CD14-positive monocyte (primary cell): Measurements from ENCODE around the gene DNAJC16. TPM values are rescaled to one million over a fixed set of nuclear protein-coding genes. Genes with fewer than 3 reads are reported as not detected.
"Not testable (repeated sequence)": the region's sequence is repeated elsewhere in the genome, so short reads cannot be mapped to it uniquely, and the experiment has no call there.

ENCODE experiments used
- DNase-seq, 3 donors: peaks; one replicate each; pipeline ENCODE4 v3.0.0-alpha.2; 2011 to 2022
- H2AFZ ChIP-seq: 2 replicates; pipeline ENCODE4 v1.6.0; 2012; ENCODE audit warnings: mild to moderate bottlenecking, low read depth, low read length, inconsistent platforms; ENCODE audit not compliant: insufficient read depth, poor library complexity, severe bottlenecking
- H3K27ac ChIP-seq, 2 donors: 1 replicate in 1 of 2; 2 replicates in 1 of 2; pipeline ENCODE4 v1.5.1; 2012 to 2013; ENCODE audit warnings: low read length in 2 of 2, control low read depth in 1 of 2, inconsistent platforms in 1 of 2, low read depth in 1 of 2, mild to moderate bottlenecking in 1 of 2
- H3K27me3 ChIP-seq, 2 donors: one replicate each; pipeline versions ENCODE4 v1.6.0 to v1.6.1; 2011 to 2013; ENCODE audit warnings: low read length in 2 of 2; ENCODE audit not compliant: control insufficient read depth in 2 of 2, insufficient read depth in 2 of 2
- H3K36me3 ChIP-seq, 2 donors: replicated peaks in 1 of 2; 1 replicate in 1 of 2; 2 replicates in 1 of 2; pipeline versions ENCODE4 v1.5.1 to v1.6.1; 2012 to 2013; ENCODE audit warnings: low read length in 2 of 2, control low read depth in 1 of 2, inconsistent platforms in 1 of 2, mild to moderate bottlenecking in 1 of 2; ENCODE audit not compliant: insufficient read depth in 2 of 2, control insufficient read depth in 1 of 2
- H3K4me1 ChIP-seq, 2 donors: 1 replicate in 1 of 2; 2 replicates in 1 of 2; pipeline versions ENCODE4 v1.5.1 to v1.6.1; 2012 to 2013; ENCODE audit warnings: low read length in 2 of 2, control low read depth in 1 of 2, inconsistent platforms in 1 of 2, mild to moderate bottlenecking in 1 of 2, moderate library complexity in 1 of 2; ENCODE audit not compliant: insufficient read depth in 2 of 2, control insufficient read depth in 1 of 2
- H3K4me2 ChIP-seq: replicated peaks from 2 replicates; pipeline ENCODE3; 2012; ENCODE audit warnings: low read length, moderate library complexity, mild to moderate bottlenecking; ENCODE audit not compliant: poor library complexity, severe bottlenecking; ENCODE audit errors: extremely low read depth
- H3K4me3 ChIP-seq, 3 experiments: fragments of 200-600 bp in 1 of 3; sonication (generic) in 1 of 3; replicated peaks in 1 of 3; 1 replicate in 2 of 3; 2 replicates in 1 of 3; pipeline ENCODE4 v1.5.1; 2011 to 2013; ENCODE audit warnings: low read length in 3 of 3, mild to moderate bottlenecking in 3 of 3, control low read depth in 2 of 3, low read depth in 2 of 3, inconsistent platforms in 1 of 3, moderate library complexity in 1 of 3
- H3K79me2 ChIP-seq: 2 replicates; pipeline ENCODE4 v1.6.0; 2012; ENCODE audit warnings: mild to moderate bottlenecking, control low read depth, inconsistent platforms, low read length, moderate library complexity; ENCODE audit not compliant: insufficient read depth
- H3K9ac ChIP-seq: 2 replicates; pipeline ENCODE4 v1.6.0; 2017; ENCODE audit warnings: low read length, mild to moderate bottlenecking; ENCODE audit not compliant: insufficient read depth, poor library complexity, severe bottlenecking
- H3K9me3 ChIP-seq, 2 donors: replicated peaks in 1 of 2; 1 replicate in 1 of 2; 2 replicates in 1 of 2; pipeline versions ENCODE4 v1.5.1 to v1.6.1; 2012 to 2013; ENCODE audit warnings: low read length in 2 of 2, control low read depth in 1 of 2; ENCODE audit not compliant: control insufficient read depth in 1 of 2, insufficient read depth in 1 of 2
- H4K20me1 ChIP-seq: 2 replicates; pipeline ENCODE4 v1.6.0; 2012; ENCODE audit warnings: mild to moderate bottlenecking, low read length, control low read depth, moderate library complexity; ENCODE audit not compliant: insufficient read depth
- H3K27ac Mint-ChIP-seq, 7 donors: one replicate each; pipeline ENCODE4 v1.8.0; 2020; ENCODE audit warnings: mild to moderate bottlenecking in 7 of 7, mixed read lengths in 7 of 7, moderate library complexity in 6 of 7, inconsistent platforms in 2 of 7
- H3K27me3 Mint-ChIP-seq, 3 donors: one replicate each; pipeline ENCODE4 v1.8.0; 2021 to 2022; ENCODE audit warnings: low read depth in 3 of 3, mild to moderate bottlenecking in 3 of 3, mixed read lengths in 3 of 3, moderate library complexity in 3 of 3, inconsistent platforms in 1 of 3
- H3K36me3 Mint-ChIP-seq, 2 donors: one replicate each; pipeline ENCODE4 v1.8.0; 2020; ENCODE audit warnings: mixed read lengths in 2 of 2, inconsistent platforms in 1 of 2, mild to moderate bottlenecking in 1 of 2
- H3K4me1 Mint-ChIP-seq: one replicate; pipeline ENCODE4 v1.8.0; 2020; ENCODE audit warnings: mild to moderate bottlenecking, mixed read lengths
- H3K4me3 Mint-ChIP-seq, 2 donors: one replicate each; pipeline ENCODE4 v1.8.0; 2020; ENCODE audit warnings: mild to moderate bottlenecking in 2 of 2, mixed read lengths in 2 of 2, moderate library complexity in 1 of 2
- H3K9me3 Mint-ChIP-seq, 7 donors: one replicate each; pipeline ENCODE4 v1.8.0; 2020 to 2022; ENCODE audit warnings: mixed read lengths in 7 of 7, mild to moderate bottlenecking in 6 of 7, moderate library complexity in 6 of 7, inconsistent platforms in 2 of 7
- WGBS: methylation state at CpG from one replicate; pipeline ENCODE4 v1.1.5; 2013; ENCODE audit warnings: missing lambda C conversion rate; ENCODE audit not compliant: insufficient coverage; 5-methylcytosine and 5-hydroxymethylcytosine counted together
- intact Hi-C, 2 donors: fragments of 100-400 bp; cut with micrococcal nuclease; formaldehyde crosslinking; loops; one replicate each; pipeline versions ENCODE4 v1.15.0 to v1.15.1; 2023
- polyA plus RNA-seq, 3 donors: library from polyadenylated mRNA; depleted of rRNA in 1 of 3; unstranded in 2 of 3; stranded (reverse) in 1 of 3; fragments of 300-500 nt in 2 of 3; fragments of >200 nt in 1 of 3; fragmentation: Illumina TruSeq in 2 of 3; gene quantifications; 1 replicate in 2 of 3; 2 replicates in 1 of 3; pipeline ENCODE4 v1.2.3, GENCODE V29; 2012 to 2021
- TF ChIP-seq, protein P1 (sequence below): fragments of 200-600 bp; IDR thresholded peaks from one replicate; pipeline ENCODE4 v1.8.0; 2022; ENCODE audit warnings: antibody characterized with exemption, mild to moderate bottlenecking

DNAJC16 gene
- polyA plus RNA-seq, 3 donors = 5.4 to 7.8 (median 6.3) TPM

GRCh38 chr1:15482983-15483543 lies 43.6 kb upstream of the DNAJC16 start:
- DNase-seq, H2AFZ ChIP-seq, H3K4me1 Mint-ChIP-seq, intact Hi-C loops, H3K4me1 ChIP-seq, H3K27ac ChIP-seq, H3K4me2 ChIP-seq, H3K4me3 Mint-ChIP-seq, H3K9ac ChIP-seq, H3K36me3 ChIP-seq, H3K9me3 ChIP-seq, H3K27me3 ChIP-seq, H4K20me1 ChIP-seq, H3K4me3 ChIP-seq, H3K27me3 Mint-ChIP-seq, H3K79me2 ChIP-seq, H3K9me3 Mint-ChIP-seq: not testable (repeated sequence)
- peaks cover 8 to 12% of the 10 kb centered on the region in 2 donors for H3K36me3 Mint-ChIP-seq
- WGBS = 93% methylated on average over 8 of the region's 16 CpGs
- H3K27ac Mint-ChIP-seq = peak overlapping the region in 1 of 7 donors; percentile 54

GRCh38 chr1:15483971-15484370 lies 42.7 kb upstream of the DNAJC16 start:
- Mint-ChIP-seq H3K4me1 (peaks cover 2% of the 10 kb centered on the region), H3K27ac (no peak overlapping the region), H3K9me3 (peaks cover 0 to 4% (median 0%) of the 10 kb centered on the region in 7 donors), H3K36me3 (peaks cover 8 to 12% of the 10 kb centered on the region in 2 donors), H3K27me3 (peaks cover 0 to 3% (median 0%) of the 10 kb centered on the region in 3 donors), H3K4me3 (no peak overlapping the region)
- H3K79me2 ChIP-seq = no peaks in the 10 kb centered on the region
- no peak overlapping the region for H3K27ac ChIP-seq
- H3K27me3 ChIP-seq = no peaks in the 10 kb centered on the region
- intact Hi-C loops = no loop called here
- H3K4me2 ChIP-seq = no peak overlapping the region
- TF ChIP-seq, protein P1, sequence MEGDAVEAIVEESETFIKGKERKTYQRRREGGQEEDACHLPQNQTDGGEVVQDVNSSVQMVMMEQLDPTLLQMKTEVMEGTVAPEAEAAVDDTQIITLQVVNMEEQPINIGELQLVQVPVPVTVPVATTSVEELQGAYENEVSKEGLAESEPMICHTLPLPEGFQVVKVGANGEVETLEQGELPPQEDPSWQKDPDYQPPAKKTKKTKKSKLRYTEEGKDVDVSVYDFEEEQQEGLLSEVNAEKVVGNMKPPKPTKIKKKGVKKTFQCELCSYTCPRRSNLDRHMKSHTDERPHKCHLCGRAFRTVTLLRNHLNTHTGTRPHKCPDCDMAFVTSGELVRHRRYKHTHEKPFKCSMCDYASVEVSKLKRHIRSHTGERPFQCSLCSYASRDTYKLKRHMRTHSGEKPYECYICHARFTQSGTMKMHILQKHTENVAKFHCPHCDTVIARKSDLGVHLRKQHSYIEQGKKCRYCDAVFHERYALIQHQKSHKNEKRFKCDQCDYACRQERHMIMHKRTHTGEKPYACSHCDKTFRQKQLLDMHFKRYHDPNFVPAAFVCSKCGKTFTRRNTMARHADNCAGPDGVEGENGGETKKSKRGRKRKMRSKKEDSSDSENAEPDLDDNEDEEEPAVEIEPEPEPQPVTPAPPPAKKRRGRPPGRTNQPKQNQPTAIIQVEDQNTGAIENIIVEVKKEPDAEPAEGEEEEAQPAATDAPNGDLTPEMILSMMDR = no peak
- no peak for DNase-seq
- no peak overlapping the region for H3K4me3 ChIP-seq
- H3K9ac ChIP-seq = no peak overlapping the region
- no peaks in the 10 kb centered on the region for H3K9me3 ChIP-seq
- 92% methylated on average over 2 of the region's 2 CpGs for WGBS
- no peak overlapping the region for H2AFZ ChIP-seq
- no peaks in the 10 kb centered on the region for H3K36me3 ChIP-seq
- no peaks in the 10 kb centered on the region for H4K20me1 ChIP-seq
- H3K4me1 ChIP-seq = no peaks in the 10 kb centered on the region

- H3K27ac ChIP-seq, H3K36me3 ChIP-seq, H4K20me1 ChIP-seq, intact Hi-C loops, H3K27ac Mint-ChIP-seq, H3K4me1 Mint-ChIP-seq, H3K79me2 ChIP-seq, DNase-seq, H3K4me2 ChIP-seq, H3K9me3 ChIP-seq, H3K9me3 Mint-ChIP-seq, H3K27me3 Mint-ChIP-seq, H2AFZ ChIP-seq, H3K4me3 Mint-ChIP-seq, H3K9ac ChIP-seq, H3K4me1 ChIP-seq, H3K27me3 ChIP-seq, H3K4me3 ChIP-seq: not testable (repeated sequence)
- peaks cover 8 to 12% of the 10 kb centered on the region in 2 donors for H3K36me3 Mint-ChIP-seq
- WGBS = no CpG with 5 or more reads among the region's 6 CpGs
Measured at GRCh38 chr1:15484443-15484842, 42.2 kb upstream of the DNAJC16 start.
